B cell (primary cell): ENCODE results near the gene HACE1. TPM values are rescaled to one million over a fixed set of nuclear protein-coding genes. Genes with fewer than 3 reads are reported as not detected.
"Not testable (repeated sequence)": the region's sequence is repeated elsewhere in the genome, so short reads cannot be mapped to it uniquely, and the experiment has no call there.

ENCODE experiments used
- ATAC-seq: fragments of 200-7000 bp; cut with Tn5 transposase; one replicate; pipeline ENCODE4 v1.10.0; 2021; ENCODE audit warnings: low read depth, mild to moderate bottlenecking, moderate number of reproducible peaks, moderate library complexity
- CTCF ChIA-PET: fragments of 350-600 bp; sonication (Branson Sonifier 250); formaldehyde crosslinking; loops from one replicate; lab custom pipeline; 2021; ENCODE audit warnings: antibody characterized with exemption, inconsistent platforms; lab: Charles Lee
- POLR2A ChIA-PET: fragments of 350-600 bp; sonication (Branson Sonifier 250); formaldehyde crosslinking; loops from one replicate; lab custom pipeline; 2021; ENCODE audit warnings: antibody characterized with exemption; lab: Charles Lee
- DNase-seq: peaks from one replicate; pipeline ENCODE4 v3.0.0; 2013
- H2AFZ ChIP-seq: 2 replicates; pipeline ENCODE4 v1.6.1; 2012; ENCODE audit warnings: mild to moderate bottlenecking, low read depth, low read length; ENCODE audit not compliant: insufficient read depth, poor library complexity, severe bottlenecking
- H3K27ac ChIP-seq, 2 donors: 1 replicate in 1 of 2; 2 replicates in 1 of 2; pipeline ENCODE4 v1.5.1; 2012 to 2013; ENCODE audit warnings: low read length in 2 of 2, mild to moderate bottlenecking in 2 of 2, moderate library complexity in 1 of 2
- H3K27me3 ChIP-seq, 4 experiments: fragments of 200-600 bp in 1 of 4; sonication (generic) in 1 of 4; replicated peaks in 1 of 4; 1 replicate in 2 of 4; 2 replicates in 2 of 4; pipeline versions ENCODE4 v1.6.1 to v1.7.0; 2013 to 2016; ENCODE audit warnings: low read length in 3 of 4, mild to moderate bottlenecking in 2 of 4, mixed read lengths in 1 of 4, moderate library complexity in 1 of 4; ENCODE audit not compliant: insufficient read depth in 4 of 4, control insufficient read depth in 3 of 4; ENCODE audit errors: control extremely low read depth in 1 of 4
- H3K36me3 ChIP-seq, 2 experiments: replicated peaks in 1 of 2; 1 replicate in 1 of 2; 2 replicates in 1 of 2; pipeline versions ENCODE4 v1.6.1 to v1.7.1; 2013; ENCODE audit warnings: low read length in 1 of 2; ENCODE audit not compliant: insufficient read depth in 2 of 2, control insufficient read depth in 1 of 2; ENCODE audit errors: control extremely low read depth in 1 of 2, extremely low read depth in 1 of 2
- H3K4me1 ChIP-seq, 2 donors: fragments of 200-600 bp in 1 of 2; sonication (generic) in 1 of 2; 1 replicate in 1 of 2; 2 replicates in 1 of 2; pipeline versions ENCODE4 v1.5.1 to v1.6.1; 2013 to 2017; ENCODE audit warnings: low read length in 2 of 2; ENCODE audit not compliant: control insufficient read depth in 2 of 2, insufficient read depth in 2 of 2
- H3K4me2 ChIP-seq: replicated peaks from 2 replicates; pipeline ENCODE3; 2012; ENCODE audit warnings: mild to moderate bottlenecking, low read depth, low read length; ENCODE audit not compliant: poor library complexity, severe bottlenecking
- H3K4me3 ChIP-seq, 5 experiments: fragments of 200-600 bp in 1 of 5; sonication (generic) in 1 of 5; 1 replicate in 3 of 5; 2 replicates in 2 of 5; pipeline versions ENCODE4 v1.5.1 to v1.7.0; 2011 to 2016; ENCODE audit warnings: low read length in 4 of 5, mild to moderate bottlenecking in 4 of 5, low read depth in 2 of 5, control low read depth in 1 of 5, moderate library complexity in 1 of 5; ENCODE audit not compliant: insufficient read depth in 1 of 5; ENCODE audit errors: control extremely low read depth in 1 of 5, extremely low read depth in 1 of 5
- H3K79me2 ChIP-seq: fragments of 200-600 bp; sonication (generic); one replicate; pipeline ENCODE4 v1.6.0; 2016; ENCODE audit warnings: low read length; ENCODE audit not compliant: control insufficient read depth, insufficient read depth
- H3K9ac ChIP-seq: fragments of 200-600 bp; sonication (generic); 2 replicates; pipeline ENCODE4 v1.6.1; 2017; ENCODE audit warnings: mild to moderate bottlenecking, low read length, moderate library complexity
- H3K9me3 ChIP-seq, 3 donors: one replicate each; pipeline versions ENCODE4 v1.6.1 to v1.7.1; 2013; ENCODE audit warnings: low read length in 2 of 3; ENCODE audit not compliant: control insufficient read depth in 2 of 3, insufficient read depth in 1 of 3; ENCODE audit errors: control extremely low read depth in 1 of 3
- H4K20me1 ChIP-seq: 2 replicates; pipeline ENCODE4 v1.6.0; 2012; ENCODE audit warnings: mild to moderate bottlenecking, low read length; ENCODE audit not compliant: insufficient read depth, control insufficient read depth, poor library complexity, severe bottlenecking
- H3K27ac Mint-ChIP-seq: one replicate; pipeline ENCODE4 v1.8.0; 2021; ENCODE audit warnings: mixed read lengths
- H3K27me3 Mint-ChIP-seq: one replicate; pipeline ENCODE4 v1.8.0; 2021; ENCODE audit warnings: mixed read lengths
- H3K4me1 Mint-ChIP-seq: one replicate; pipeline ENCODE4 v1.8.0; 2021; ENCODE audit warnings: mixed read lengths
- H3K4me3 Mint-ChIP-seq: one replicate; pipeline ENCODE4 v1.8.0; 2021; ENCODE audit warnings: mixed read lengths
- H3K9me3 Mint-ChIP-seq: one replicate; pipeline ENCODE4 v1.8.0; 2022; ENCODE audit warnings: mixed read lengths; ENCODE audit not compliant: insufficient read depth
- EZH2 ChIP-seq: IDR thresholded peaks from 2 replicates; pipeline ENCODE4 v1.6.1; 2012; ENCODE audit warnings: borderline replicate concordance, low read depth, mild to moderate bottlenecking, moderate library complexity, low read length; ENCODE audit not compliant: insufficient read depth, poor library complexity, severe bottlenecking
- WGBS: methylation state at CpG from one replicate; pipeline ENCODE4 v1.1.5; 2013; ENCODE audit warnings: missing lambda C conversion rate; ENCODE audit not compliant: insufficient coverage; 5-methylcytosine and 5-hydroxymethylcytosine counted together
- intact Hi-C: fragments of 100-400 bp; cut with micrococcal nuclease; formaldehyde crosslinking; loops from one replicate; pipeline ENCODE4 v1.10.0; 2022
- polyA plus RNA-seq: library from polyadenylated mRNA; depleted of rRNA; stranded (reverse); fragments of >200 nt; gene quantifications from 2 replicates; pipeline ENCODE4 v1.2.3, GENCODE V29; 2012
- total RNA-seq, 2 donors: library from RNA; stranded (reverse); fragments of 120-200 nt in 1 of 2; gene quantifications; 1 replicate in 1 of 2; 2 replicates in 1 of 2; pipeline versions ENCODE4 v1.2.3 to v1.2.4, GENCODE V29; 2013 to 2022
- TF ChIP-seq, protein P1 (sequence below): fragments of 200-600 bp; IDR thresholded peaks from one replicate; pipeline ENCODE4 v1.8.0; 2022; ENCODE audit warnings: antibody characterized with exemption, mild to moderate bottlenecking

The HACE1 gene
- total and polyA plus RNA-seq, 2 donors (not counting 1 experiment from before 2014, with no cell fraction given) = 7.5 to 19.2 TPM

DNA sequence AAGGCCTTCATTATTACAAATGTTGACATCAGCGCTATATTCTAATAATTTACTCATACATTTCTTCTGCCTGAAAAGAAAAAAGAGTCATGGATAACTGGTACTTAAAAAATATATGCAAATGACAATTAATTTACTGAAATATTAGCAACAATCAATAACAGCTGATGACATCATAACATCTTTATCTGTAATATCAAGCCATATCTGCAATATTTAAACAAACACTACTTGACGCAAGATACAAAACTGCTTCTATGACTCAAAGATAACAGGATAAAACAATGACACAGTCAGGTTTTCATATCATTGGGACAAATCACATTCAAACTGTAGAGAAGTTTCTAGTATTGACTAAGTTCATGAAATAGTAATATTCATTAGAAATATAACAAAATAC is 16.5 kb downstream of the HACE1 start:
- Histone ChIP-seq H3K9ac (no peak overlapping the region), H3K9me3 (no peaks in the 10 kb centered on the region), H3K27ac (no peak overlapping the region), H3K4me1 (no peaks in the 10 kb centered on the region), H4K20me1 (no peaks in the 10 kb centered on the region), H3K79me2 (no peaks in the 10 kb centered on the region), H3K4me2 (no peak overlapping the region), H3K27me3 (no peaks in the 10 kb centered on the region), H3K36me3 (no peaks in the 10 kb centered on the region), H2AFZ (no peak overlapping the region), H3K4me3 (no peak overlapping the region)
- no peaks in the 10 kb centered on the region for H3K4me1 Mint-ChIP-seq
- intact Hi-C loops = no loop called here
- DNase-seq (no peak), ATAC-seq (no peak)
- no peak for TF ChIP-seq EZH2
- TF ChIP-seq, protein P1, sequence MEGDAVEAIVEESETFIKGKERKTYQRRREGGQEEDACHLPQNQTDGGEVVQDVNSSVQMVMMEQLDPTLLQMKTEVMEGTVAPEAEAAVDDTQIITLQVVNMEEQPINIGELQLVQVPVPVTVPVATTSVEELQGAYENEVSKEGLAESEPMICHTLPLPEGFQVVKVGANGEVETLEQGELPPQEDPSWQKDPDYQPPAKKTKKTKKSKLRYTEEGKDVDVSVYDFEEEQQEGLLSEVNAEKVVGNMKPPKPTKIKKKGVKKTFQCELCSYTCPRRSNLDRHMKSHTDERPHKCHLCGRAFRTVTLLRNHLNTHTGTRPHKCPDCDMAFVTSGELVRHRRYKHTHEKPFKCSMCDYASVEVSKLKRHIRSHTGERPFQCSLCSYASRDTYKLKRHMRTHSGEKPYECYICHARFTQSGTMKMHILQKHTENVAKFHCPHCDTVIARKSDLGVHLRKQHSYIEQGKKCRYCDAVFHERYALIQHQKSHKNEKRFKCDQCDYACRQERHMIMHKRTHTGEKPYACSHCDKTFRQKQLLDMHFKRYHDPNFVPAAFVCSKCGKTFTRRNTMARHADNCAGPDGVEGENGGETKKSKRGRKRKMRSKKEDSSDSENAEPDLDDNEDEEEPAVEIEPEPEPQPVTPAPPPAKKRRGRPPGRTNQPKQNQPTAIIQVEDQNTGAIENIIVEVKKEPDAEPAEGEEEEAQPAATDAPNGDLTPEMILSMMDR = no peak
- 100% methylated on average over 1 of the region's 2 CpGs for WGBS
- ChIA-PET POLR2A (no interaction called here), CTCF (no interaction called here)
- no peaks in the 10 kb centered on the region for H3K9me3 Mint-ChIP-seq
- no peak overlapping the region for H3K27ac Mint-ChIP-seq
- no peak overlapping the region for H3K4me3 Mint-ChIP-seq
- H3K27me3 Mint-ChIP-seq = no peaks in the 10 kb centered on the region

DNA sequence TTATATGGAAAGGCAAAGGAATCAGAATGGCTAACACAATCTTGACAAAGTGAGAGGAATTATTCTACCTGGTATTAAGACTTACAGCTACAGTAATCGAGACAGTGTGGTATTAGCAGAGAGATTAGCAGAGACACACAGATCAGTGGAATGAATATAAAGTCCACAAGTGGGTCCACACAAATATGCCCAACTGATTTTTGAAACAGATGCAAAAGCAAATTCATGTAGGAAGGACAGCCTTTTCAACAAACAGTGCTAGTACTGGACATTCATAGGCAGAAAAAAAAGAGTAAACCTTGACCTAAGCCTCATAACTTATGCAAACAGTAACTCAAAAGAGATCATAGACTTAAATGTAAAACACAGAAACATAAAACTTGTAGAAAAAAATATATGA is 22.6 kb downstream of the HACE1 start:
- Histone ChIP-seq H3K4me3 (no peak overlapping the region), H4K20me1 (no peaks in the 10 kb centered on the region), H3K27ac (no peak overlapping the region), H3K9ac (no peak overlapping the region), H2AFZ (no peak overlapping the region), H3K36me3 (no peaks in the 10 kb centered on the region), H3K79me2 (no peaks in the 10 kb centered on the region), H3K27me3 (no peaks in the 10 kb centered on the region), H3K9me3 (no peaks in the 10 kb centered on the region), H3K4me2 (no peak overlapping the region), H3K4me1 (no peaks in the 10 kb centered on the region)
- H3K4me3 Mint-ChIP-seq = no peak overlapping the region
- CTCF ChIA-PET = no interaction called here
- no peaks in the 10 kb centered on the region for H3K4me1 Mint-ChIP-seq
- no peaks in the 10 kb centered on the region for H3K9me3 Mint-ChIP-seq
- POLR2A ChIA-PET = no interaction called here
- intact Hi-C loops = no loop called here
- ATAC-seq = no peak
- H3K27ac Mint-ChIP-seq = no peak overlapping the region
- H3K27me3 Mint-ChIP-seq = no peaks in the 10 kb centered on the region
- no peak for DNase-seq
- WGBS = no CpG with 5 or more reads among the region's 1 CpG
- TF ChIP-seq EZH2 = no peak
- TF ChIP-seq, protein P1 = no peak

DNA sequence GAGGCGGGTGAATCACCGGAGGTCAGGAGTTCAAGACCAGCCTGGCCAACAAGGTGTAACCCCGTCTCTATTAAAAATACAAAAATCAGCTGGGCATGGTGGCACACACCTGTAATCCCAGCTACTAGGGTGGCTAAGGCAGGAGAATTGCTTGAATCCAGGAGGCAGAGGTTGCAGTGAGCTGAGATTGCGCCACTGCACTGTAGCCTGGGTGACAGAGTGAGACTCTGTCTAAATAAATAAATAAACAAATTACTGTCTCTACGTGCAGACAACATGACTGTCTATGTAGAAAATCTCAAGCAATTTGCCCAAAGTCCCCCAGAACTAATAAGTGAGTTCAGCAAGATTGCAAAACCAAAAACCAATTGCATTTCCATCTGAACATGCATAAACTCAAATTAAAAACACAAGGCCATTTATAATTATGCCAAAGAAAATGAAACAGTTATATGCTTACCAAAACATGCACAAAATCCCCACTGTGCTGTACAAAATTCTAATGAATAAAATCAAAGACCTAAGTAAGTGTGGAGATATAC is 23.2 kb downstream of the HACE1 start:
- H3K9me3 ChIP-seq, H3K4me3 ChIP-seq, H3K27me3 ChIP-seq, H2AFZ ChIP-seq, H3K9me3 Mint-ChIP-seq, H3K36me3 ChIP-seq, CTCF ChIA-PET, intact Hi-C loops, H3K79me2 ChIP-seq, DNase-seq, ATAC-seq, H3K9ac ChIP-seq, H3K4me1 Mint-ChIP-seq, H3K4me2 ChIP-seq, POLR2A ChIA-PET, H3K27ac Mint-ChIP-seq, H3K4me1 ChIP-seq, H3K27me3 Mint-ChIP-seq, H4K20me1 ChIP-seq, H3K4me3 Mint-ChIP-seq, H3K27ac ChIP-seq: not testable (repeated sequence)
- 94% methylated on average over 2 of the region's 5 CpGs for WGBS
